GM19395 (cell line): Measurements from ENCODE around the gene ERO1B.

Source experiments
- ATAC-seq: cut with Tn5 transposase; IDR thresholded peaks from one replicate; pipeline ENCODE4 v1.9.1; 2021; ENCODE audit warnings: mild to moderate bottlenecking, moderate library complexity; ENCODE audit not compliant: unreplicated experiment

ERO1B gene

GRCh38 chr1:236253918-236254637 lies 27.7 kb downstream of the ERO1B start:
- ATAC-seq, result no peak

- no peak for ATAC-seq
Observed at GRCh38 chr1:236253119-236253518, 28.6 kb downstream of the ERO1B start.

- no peak for ATAC-seq
Observed at GRCh38 chr1:236251587-236251986, 30.2 kb downstream of the ERO1B start.

- ATAC-seq, result no peak
Observed at GRCh38 chr1:236247286-236247685, 34.5 kb downstream of the ERO1B start.

DNA sequence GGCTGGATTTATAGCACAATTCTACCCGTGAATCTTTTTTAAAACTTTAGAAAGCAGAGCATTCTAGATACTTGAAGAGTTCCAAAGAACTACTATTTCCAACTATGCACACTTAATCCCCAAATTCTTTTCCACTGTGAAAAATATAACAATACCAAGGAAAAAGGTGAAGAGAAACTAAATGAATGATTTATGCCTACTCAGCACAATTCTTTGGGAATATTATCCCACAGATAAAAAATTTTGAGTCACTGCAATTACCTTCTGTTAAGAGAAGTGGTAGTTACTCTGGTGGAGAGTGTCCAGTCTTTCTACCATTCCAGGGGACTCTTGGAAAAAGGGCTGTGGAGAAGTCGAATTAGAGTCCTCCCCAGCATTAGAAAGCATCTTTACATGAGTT lies 39.2 kb downstream of the ERO1B start:
- ATAC-seq, result no peak

DNA sequence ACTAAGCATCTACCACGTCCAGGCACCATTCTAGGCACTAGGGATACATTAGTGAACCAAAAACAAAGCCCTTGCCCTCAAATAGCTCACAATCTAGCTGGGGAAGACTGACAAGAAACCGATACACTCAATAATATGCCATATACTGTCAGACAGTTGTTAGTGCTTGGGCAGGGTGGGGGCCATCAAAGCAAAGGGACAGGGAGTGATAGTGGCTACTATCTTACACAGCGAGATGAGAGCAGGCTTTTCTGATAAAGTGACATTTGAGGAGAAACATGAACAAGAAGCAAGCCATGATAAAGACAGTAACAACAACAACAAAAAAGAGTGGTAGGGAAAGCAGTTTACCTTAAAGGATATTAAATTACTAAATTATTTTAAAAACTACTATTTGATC lies 41.1 kb downstream of the ERO1B start:
- no peak for ATAC-seq

GRCh38 chr1:236239092-236239585 lies 42.6 kb downstream of the ERO1B start:
- ATAC-seq, result no peak

DNA sequence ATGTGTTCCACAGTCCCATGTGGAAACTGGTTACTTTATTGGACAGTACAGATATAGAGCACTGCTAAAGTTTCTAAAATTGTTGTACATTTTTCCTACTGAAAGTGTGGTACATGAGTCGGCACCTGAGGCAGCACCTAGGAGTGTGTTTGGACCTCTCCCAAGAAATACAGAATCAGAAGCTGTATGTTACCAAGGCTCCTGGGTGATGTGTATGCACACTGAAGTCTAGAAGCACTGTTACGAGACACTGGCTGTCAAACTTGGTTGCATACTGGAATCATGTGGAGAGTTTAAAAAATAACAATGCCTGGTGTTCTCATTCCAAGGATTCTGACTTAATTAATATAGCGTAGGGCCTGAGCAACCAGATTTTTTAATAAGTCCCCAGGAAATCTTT lies 46.6 kb downstream of the ERO1B start:
- ATAC-seq, result no peak

- ATAC-seq, result no peak
Observed at GRCh38 chr1:236228411-236228810, 53.3 kb downstream of the ERO1B start.

DNA sequence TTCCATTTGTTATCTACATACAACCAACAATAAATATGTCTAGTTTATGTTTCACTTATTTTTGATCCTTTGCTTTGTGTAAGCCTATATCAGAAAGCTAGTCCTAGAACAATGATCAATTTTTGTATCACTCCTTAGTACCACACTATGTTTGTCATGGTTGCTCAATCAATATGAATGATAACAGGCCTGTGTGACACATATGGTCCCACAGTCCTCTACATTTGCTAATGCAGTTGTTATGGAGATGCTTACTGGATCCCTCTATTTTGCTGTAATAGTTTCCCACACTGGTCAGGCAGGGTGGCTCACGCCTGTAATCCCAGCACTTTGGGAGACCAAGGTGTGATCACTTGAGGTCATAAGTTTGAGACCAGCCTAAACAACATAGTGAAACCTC lies 59.1 kb downstream of the ERO1B start:
- no peak for ATAC-seq

DNA sequence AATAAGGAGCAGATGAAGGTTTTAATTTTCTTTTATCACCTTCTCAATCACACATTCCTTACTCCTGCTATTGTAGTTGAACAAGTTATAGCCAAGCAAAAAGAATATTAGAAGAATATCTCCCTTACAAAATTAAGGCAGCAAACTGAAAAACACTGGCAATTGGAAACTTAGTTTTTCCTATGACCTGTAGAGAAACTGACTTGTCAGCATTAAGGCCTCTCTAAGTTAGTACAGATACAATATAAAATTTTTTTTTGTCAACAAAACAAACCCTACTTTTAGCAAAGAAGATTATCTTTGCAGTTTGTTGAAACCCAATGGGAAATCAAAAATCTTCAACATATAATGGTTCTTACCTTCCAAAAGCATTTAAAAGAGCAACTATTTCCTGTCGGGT lies 61.3 kb downstream of the ERO1B start:
- no peak for ATAC-seq

DNA sequence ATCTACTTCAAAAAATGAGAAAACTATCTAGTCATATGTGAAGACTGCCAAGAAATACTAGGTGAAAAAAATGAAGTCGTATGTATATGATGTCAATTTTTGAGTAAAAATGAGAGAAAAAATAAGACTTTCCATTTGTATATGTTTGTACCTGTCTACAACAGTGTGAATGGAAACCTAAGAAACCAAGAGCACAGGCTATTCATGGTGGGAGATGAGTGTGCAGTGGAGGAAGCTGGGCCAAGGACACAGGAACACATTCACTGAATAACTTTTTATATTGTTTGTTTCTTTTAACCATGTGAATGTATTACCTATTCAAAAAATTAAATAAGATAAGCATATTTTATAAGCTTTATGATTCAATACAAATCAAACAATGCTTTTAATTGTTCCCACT lies 67.0 kb downstream of the ERO1B start:
- no peak for ATAC-seq

- no peak for ATAC-seq
Observed at GRCh38 chr1:236213534-236213933, 68.2 kb downstream of the ERO1B start.

GRCh38 chr1:236211815-236212214 lies 69.9 kb downstream of the ERO1B start:
- ATAC-seq, result no peak

GRCh38 chr1:236209713-236210112 lies 72.0 kb downstream of the ERO1B start:
- ATAC-seq, result no peak

- no peak for ATAC-seq
Observed at GRCh38 chr1:236209185-236209584, 72.6 kb downstream of the ERO1B start.

- no peak for ATAC-seq
Observed at GRCh38 chr1:236207569-236207968, 74.2 kb downstream of the ERO1B start.

DNA sequence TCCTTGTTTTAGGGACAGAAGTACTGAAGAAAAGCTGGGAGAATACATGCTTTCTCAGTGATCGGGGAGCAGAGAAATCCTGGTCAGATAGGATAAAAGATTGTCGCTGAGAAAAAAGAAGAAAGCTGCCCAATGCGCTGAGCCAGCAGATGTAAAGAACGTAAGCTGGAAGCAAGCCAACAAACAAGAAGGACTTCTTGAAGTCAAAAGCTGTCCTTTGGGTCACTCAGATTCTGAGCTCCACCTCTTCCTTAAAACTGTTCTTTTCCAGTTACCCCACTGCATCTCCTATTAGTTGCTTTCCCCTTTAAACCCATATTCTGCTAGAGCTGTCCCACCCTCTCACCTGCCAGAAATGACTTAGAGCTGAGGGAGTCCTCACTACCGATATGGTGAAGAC lies 74.6 kb downstream of the ERO1B start:
- no peak for ATAC-seq

DNA sequence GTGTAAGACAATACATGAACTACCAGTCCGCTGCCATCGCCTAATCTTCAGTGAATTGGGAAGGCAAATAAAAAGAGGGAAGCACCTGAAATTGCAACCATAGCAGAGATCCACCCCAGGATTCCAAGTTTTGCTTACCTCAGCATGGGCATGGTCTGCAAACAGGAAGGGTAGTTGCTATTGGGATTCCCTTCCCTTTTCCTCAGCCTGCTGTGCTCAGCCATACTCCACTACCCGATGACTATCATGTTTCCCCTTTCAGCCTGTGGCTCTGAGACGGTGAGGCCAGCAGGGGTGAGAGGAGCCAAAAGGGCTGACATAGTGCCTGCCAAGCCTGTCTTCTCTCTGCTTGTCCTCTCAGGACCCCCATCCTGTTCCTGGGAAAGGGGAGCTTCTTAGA lies 75.2 kb downstream of the ERO1B start:
- no peak for ATAC-seq

GRCh38 chr1:236204656-236205055 lies 77.1 kb downstream of the ERO1B start:
- no peak for ATAC-seq

DNA sequence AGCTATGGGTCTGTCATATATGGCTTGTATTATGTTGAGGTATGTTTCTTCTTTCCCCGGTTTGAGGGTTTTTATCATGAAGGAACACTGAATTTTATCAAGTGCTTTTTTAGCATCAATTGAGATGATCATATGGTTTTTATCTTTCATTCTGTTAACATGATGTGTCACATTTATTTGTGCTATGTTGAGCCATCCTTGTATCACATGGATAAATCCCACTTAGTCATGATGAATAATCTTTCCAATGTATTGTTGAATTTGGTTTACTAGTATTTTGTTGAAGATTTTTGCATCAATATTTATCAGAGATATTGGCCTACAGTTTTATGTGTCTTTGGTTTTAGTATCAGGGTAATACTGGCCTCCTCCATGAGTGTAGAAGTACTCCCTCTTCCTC lies 77.7 kb downstream of the ERO1B start:
- ATAC-seq, result no peak

DNA sequence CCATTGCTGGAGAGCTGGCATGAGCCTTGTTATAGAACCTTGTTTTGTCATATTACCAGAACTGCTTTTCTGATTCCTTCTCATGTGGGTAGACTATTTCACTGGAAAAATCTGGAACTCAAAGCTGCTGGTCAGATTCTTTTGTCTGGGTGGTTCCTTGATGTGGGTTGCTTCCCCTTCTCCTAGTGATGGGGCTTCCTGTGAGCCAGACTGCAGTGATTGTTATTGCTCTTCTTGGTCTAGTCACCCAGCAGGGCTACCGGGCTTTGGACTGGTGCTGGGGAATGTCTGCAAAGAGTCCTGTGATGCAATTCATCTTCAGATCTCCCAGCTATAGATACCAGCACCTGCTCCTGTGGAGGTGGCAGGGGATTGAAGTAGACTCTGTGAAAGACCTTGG lies 80.0 kb downstream of the ERO1B start:
- no peak for ATAC-seq

- no peak for ATAC-seq
Observed at GRCh38 chr1:236200925-236201324, 80.8 kb downstream of the ERO1B start.
